Stimulated activated naive CD4-positive, alpha-beta T cell treated with Interleukin-2 at 50 U/mL for 16 hours (primary cell): ENCODE data around the gene IGSF21.

Experiments used
- DNase-seq: peaks from one replicate; lab custom pipeline; 2025; lab: John Stamatoyannopoulos, UW

Gene IGSF21

GRCh38 chr1:18229625-18230024 is 122.0 kb downstream of the IGSF21 start:
- DNase-seq = no peak

GRCh38 chr1:18230321-18230720 is 122.7 kb downstream of the IGSF21 start:
- no peak for DNase-seq

GRCh38 chr1:18230840-18231239 is 123.2 kb downstream of the IGSF21 start:
- no peak for DNase-seq

GRCh38 chr1:18232052-18232451 is 124.5 kb downstream of the IGSF21 start:
- DNase-seq = no peak

- DNase-seq = no peak
Measured at GRCh38 chr1:18233176-18233864, 125.7 kb downstream of the IGSF21 start.

DNA sequence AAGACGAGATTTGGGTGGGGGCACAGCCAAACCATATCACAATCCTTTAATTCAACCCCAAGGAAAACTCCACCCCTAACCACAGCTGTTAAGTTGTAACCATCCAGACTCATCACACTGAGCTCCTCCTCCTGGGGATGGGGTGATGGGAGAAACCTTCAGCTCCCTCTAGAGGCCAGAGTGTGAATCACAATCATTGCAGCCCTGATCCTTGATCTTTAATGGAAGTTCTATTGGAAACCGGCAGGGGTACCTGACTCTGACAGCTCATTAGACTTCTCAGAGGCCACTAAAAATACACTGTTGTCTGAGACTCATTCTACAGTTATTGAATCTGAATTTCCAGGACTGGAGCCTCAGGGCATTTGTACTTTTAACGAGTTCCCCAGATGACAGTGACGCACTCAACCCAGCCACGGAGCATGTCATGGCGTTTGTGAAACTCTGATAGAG is 127.2 kb downstream of the IGSF21 start:
- no peak for DNase-seq

- no peak for DNase-seq
Measured at GRCh38 chr1:18237371-18237770, 129.8 kb downstream of the IGSF21 start.

DNA sequence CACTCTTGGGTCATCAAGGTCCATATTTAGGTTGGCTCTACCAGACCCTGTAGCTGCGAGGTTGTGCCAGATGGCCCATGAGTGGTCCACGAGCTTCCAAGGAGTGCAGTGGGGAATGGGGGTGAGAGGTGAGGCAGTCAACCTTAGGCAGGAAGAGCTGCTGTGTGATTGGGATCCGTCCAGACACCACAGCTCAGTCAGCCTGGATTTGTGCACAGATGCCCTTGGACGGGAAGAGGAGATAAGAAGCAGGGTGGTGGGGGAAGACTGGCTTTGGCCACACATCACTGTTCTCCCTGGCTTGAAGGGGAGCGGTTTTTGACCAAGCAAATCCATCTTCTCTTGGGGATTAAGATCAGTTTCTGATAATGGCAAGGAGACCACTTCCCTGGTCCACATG is 130.6 kb downstream of the IGSF21 start:
- no peak for DNase-seq

- DNase-seq = no peak
Measured at GRCh38 chr1:18239671-18240070, 132.1 kb downstream of the IGSF21 start.

DNA sequence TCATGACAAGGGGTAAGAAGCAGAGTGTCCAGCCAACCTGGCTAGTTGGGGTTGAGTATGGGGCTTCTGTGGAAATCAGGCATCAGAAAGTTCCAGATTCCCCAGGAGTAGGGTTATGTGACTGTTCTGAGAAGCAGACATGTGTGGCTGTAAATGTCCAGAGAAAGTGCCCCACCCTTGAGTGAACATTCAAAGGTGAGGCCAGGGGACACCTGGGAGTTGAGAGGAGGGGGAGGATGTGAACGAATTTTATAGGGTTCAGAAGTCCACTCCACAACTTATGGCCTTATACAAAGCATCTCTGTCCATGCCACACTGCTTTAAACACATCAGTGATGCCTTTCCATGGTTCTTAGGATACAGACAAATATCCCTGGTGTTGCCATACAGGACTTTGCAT is 133.3 kb downstream of the IGSF21 start:
- DNase-seq = no peak

GRCh38 chr1:18241891-18242290 is 134.3 kb downstream of the IGSF21 start:
- no peak for DNase-seq

DNA sequence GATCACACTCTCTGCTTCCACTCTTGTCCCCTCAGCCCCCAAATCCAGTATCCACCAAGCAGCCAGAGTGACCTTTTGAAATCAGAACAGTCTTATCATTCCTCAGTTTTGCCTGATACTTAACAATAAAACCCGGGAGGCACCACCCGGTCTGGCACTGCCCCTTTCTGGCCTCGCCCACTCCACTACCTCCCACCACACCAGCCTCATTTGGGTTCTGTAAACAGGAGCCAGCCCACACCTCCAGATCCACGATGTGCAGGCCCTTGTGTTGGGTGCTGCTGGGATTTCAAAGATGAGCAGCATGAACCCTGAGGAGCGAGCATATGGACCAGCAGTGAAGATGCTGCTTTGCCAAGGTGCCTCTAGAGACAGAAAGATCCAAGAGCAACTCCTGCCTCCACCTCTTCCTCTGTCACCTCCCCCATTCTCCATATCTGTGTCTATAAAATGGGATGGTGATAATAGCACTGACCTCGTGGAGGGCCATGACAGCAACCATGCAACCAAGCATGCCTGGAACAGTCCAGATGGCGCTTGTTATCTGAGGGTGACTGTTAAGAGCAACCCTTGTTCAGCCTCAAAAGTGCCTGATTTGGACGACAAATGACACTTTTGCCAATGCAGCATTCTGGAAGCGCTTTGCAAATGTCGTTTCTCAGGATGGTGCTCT is 136.0 kb downstream of the IGSF21 start:
- DNase-seq = no peak

- no peak for DNase-seq
Measured at GRCh38 chr1:18244762-18245161, 137.2 kb downstream of the IGSF21 start.

DNA sequence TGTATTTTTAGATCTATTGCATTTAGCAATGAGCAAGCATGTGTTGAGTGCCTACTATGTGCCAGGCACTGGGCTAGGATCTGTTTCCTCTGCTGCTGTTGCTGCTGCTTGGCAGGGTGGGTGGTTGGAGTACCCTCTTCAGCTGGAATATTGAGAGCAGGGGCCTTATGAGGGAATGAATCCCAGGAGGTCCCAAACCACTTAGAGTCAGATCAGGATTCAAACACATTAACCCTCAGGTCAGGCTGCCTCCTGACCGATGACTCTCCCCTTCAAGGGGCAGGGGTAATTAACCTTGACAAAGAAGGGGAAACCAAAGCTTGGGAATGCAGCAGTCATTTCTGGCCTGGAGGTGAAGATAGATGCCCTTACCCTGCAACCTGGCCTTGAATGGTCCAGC is 138.0 kb downstream of the IGSF21 start:
- DNase-seq = no peak

- DNase-seq = no peak
Measured at GRCh38 chr1:18246543-18246942, 138.9 kb downstream of the IGSF21 start.

DNA sequence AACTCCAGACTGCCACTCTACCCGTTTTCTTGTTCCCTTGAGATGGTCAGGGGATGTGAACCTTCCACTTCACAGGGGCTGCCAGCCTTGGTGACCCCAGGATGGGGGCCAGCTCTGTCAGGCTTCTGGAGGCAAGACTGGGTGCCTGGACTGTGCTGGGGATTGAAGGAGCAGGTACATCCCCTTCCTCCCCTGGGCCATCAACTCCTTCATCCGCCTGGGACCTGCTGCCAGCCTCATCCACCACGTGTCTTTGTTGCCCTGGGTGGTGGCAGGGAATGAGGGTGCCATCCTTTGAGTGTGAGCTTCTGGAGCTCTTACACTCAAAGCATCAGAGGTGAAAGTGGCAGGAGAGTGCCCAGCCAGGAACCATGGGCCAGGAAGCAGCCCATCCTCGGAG is 139.6 kb downstream of the IGSF21 start:
- DNase-seq = no peak

DNA sequence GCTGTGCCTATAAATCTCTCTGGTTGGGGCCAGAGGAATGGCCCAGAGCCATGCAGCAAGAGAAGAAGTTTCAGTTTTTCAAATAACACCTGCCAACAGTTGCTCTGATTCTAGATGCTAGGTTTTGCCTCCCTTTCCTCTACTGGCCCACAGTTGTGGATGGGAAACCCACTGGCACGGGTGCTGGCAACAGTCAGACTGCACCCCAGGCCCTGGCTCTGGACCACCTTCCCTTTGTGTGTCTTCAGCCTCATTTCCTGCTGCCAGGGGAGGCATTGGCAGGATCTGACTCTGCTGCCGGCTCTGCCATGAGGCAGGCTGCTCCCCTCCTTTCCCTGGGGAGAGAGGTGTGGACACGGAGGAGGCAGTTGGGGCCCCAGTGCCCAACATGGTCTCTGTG is 142.0 kb downstream of the IGSF21 start:
- no peak for DNase-seq

GRCh38 chr1:18253093-18253492 is 145.5 kb downstream of the IGSF21 start:
- DNase-seq = no peak

- DNase-seq = no peak
Measured at GRCh38 chr1:18256282-18257235, 149.0 kb downstream of the IGSF21 start.

DNA sequence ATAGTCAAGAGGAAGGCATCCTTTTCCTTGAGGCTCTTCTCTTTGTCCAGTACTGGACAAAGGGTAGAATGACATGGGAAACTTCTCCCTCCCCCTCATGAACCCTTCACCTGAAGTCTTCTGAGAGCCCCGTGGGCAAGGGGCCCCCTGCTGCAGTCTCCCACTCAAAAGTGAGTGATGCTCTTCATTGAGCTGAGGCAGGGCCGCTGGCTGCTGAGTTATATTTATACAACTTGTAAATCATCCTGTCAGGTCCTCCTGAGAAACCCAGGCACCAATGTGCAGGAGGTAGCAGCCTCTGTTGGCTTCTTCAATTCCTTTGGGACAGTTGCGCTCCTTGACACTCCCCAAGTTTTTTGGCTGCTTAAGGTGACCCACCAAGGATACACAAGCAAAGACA is 150.2 kb downstream of the IGSF21 start:
- no peak for DNase-seq

GRCh38 chr1:18261891-18262290 is 154.3 kb downstream of the IGSF21 start:
- no peak for DNase-seq

DNA sequence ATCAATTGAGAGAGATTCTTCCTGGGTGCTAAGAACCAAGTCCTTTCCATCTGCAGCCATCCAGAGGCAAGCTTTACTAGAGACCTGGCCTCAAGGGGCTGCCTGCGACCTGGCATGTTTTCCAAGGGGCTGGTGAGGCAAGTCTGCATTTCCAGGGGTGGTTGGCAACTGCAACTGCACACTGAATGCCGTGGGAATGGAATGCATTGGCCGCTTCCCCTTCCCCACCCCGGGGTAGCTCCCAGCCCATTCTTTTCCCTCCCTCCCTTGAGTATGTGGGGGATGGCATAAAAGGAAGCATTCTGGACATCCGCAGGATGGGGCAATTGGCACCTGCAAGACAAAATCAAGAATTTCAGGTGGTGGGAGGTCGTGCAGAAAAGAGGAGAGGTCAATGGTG is 155.1 kb downstream of the IGSF21 start:
- DNase-seq = no peak
